NCI-H510A treated with DMSO at 0.1 percent for 48 hours (cell line): ENCODE measurements around the gene NAPB.

Experiments used
- DNase-seq: peaks from one replicate; lab custom pipeline; 2025; lab: John Stamatoyannopoulos, UW

NAPB gene

GRCh38 chr20:23344336-23344735, 77.0 kb downstream of the NAPB start:
- no peak for DNase-seq

GRCh38 chr20:23343590-23343989, 77.7 kb downstream of the NAPB start:
- DNase-seq, result no peak

- DNase-seq, result no peak
These were observed 80.2 kb downstream of the NAPB start for GRCh38 chr20:23341073-23341472.

GRCh38 chr20:23340524-23340923, 80.8 kb downstream of the NAPB start:
- DNase-seq, result peak; percentile 71

GRCh38 chr20:23339986-23340385, 81.3 kb downstream of the NAPB start:
- DNase-seq, result no peak

GRCh38 chr20:23337312-23337711, 84.0 kb downstream of the NAPB start:
- DNase-seq, result no peak

- no peak for DNase-seq
These were observed 84.8 kb downstream of the NAPB start for GRCh38 chr20:23336476-23336875.

GRCh38 chr20:23335521-23335920, 85.8 kb downstream of the NAPB start:
- DNase-seq, result no peak

GRCh38 chr20:23334111-23334510, 87.2 kb downstream of the NAPB start:
- no peak for DNase-seq

- no peak for DNase-seq
These were observed 88.8 kb downstream of the NAPB start for GRCh38 chr20:23332467-23332866.

- DNase-seq, result no peak
These were observed 89.6 kb downstream of the NAPB start for GRCh38 chr20:23331450-23332350.

- DNase-seq, result no peak
These were observed 93.5 kb downstream of the NAPB start for GRCh38 chr20:23327617-23328333.

GRCh38 chr20:23326774-23327173, 94.5 kb downstream of the NAPB start:
- peak; percentile 27 for DNase-seq

- DNase-seq, result no peak
These were observed 96.2 kb downstream of the NAPB start for GRCh38 chr20:23325107-23325506.
